Astrocyte of the spinal cord (primary cell): ENCODE data around the gene NUP85.
"Not testable (repeated sequence)": the region's sequence is repeated elsewhere in the genome, so short reads cannot be mapped to it uniquely, and the experiment has no call there.

Source experiments
- DNase-seq: peaks from one replicate; pipeline ENCODE4 v3.0.0; 2011; ENCODE audit warnings: low read depth, low spot score
- H3K4me3 ChIP-seq: 2 replicates; pipeline ENCODE4 v1.5.1; 2011; ENCODE audit warnings: low read depth, mild to moderate bottlenecking, low read length, moderate library complexity
- in situ Hi-C: cut with HindIII; loops from 2 replicates; pipeline ENCODE4 v1.10.0; 2017; ENCODE audit warnings: low sequenced_read_pairs
- TF ChIP-seq, protein P1 (sequence below): IDR thresholded peaks from 2 replicates; pipeline ENCODE4 v1.5.1; 2012; ENCODE audit warnings: low read depth, mild to moderate bottlenecking, low read length, inconsistent platforms

The NUP85 gene

DNA sequence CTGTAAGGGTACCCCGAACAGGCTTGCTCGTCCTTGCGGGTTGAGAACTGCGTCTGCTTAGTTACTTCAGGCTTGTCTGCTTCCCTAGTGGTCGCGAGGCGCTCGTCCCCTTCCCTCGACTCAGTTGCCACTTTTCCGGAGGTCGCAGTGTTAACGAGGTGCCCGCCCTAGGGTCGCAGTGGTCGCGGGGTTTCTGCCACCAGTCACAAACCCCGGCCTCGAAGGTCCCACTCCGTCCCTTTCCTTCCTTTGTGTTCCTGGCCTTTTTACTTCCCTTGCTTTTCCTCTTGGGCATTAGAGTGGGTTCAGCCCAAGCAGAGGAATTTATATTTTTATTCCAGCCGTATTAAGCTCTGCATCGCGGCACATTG, 299 bp downstream of the NUP85 start:
- TF ChIP-seq, protein P1, sequence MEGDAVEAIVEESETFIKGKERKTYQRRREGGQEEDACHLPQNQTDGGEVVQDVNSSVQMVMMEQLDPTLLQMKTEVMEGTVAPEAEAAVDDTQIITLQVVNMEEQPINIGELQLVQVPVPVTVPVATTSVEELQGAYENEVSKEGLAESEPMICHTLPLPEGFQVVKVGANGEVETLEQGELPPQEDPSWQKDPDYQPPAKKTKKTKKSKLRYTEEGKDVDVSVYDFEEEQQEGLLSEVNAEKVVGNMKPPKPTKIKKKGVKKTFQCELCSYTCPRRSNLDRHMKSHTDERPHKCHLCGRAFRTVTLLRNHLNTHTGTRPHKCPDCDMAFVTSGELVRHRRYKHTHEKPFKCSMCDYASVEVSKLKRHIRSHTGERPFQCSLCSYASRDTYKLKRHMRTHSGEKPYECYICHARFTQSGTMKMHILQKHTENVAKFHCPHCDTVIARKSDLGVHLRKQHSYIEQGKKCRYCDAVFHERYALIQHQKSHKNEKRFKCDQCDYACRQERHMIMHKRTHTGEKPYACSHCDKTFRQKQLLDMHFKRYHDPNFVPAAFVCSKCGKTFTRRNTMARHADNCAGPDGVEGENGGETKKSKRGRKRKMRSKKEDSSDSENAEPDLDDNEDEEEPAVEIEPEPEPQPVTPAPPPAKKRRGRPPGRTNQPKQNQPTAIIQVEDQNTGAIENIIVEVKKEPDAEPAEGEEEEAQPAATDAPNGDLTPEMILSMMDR = no peak
- H3K4me3 ChIP-seq = peak overlapping the region; percentile 75
- DNase-seq = no peak

DNA sequence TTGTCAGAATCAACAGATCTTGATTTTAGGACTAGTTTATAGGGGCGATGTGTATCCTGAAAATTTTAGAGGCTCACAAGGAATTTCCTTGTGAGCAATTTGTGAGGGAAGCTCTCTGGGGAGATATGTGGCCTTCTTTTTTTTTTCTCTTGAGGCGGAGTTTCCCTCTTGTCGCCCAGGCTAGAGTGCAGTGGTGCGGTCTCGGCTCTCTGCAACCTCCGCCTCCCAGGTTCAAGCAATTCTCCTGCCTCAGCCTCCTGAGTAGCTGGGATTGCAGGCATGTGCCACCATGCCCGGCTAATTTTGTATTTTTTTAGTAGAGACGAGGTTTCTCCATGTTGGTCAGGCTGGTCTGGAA, 1.6 kb downstream of the NUP85 start:
- in situ Hi-C loops, DNase-seq, H3K4me3 ChIP-seq: not testable (repeated sequence)

More for the DNA sequence above, 299 bp downstream of the NUP85 start:
- in situ Hi-C loops = no loop called here

DNA sequence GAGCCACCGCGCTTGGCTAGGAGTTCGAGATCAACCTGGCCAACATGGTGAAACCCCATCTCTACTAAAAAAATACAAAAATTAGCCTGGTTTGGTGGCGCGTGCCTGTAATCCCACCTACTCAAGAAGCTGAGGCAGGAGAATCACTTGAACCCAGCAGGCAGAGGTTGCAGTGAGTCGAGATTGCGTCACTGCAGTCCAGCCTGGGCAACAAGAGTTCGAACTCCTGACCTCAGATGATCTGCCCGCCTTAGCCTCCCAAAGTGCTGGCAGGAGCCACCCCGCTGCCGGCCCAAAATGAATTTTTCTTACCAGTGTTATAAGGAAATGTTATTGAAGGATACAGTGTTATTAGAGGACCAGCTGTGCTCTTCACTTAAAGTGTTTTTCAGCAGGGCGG, 2.3 kb downstream of the NUP85 start:
- DNase-seq = no peak
- TF ChIP-seq, protein P1 = no peak
- in situ Hi-C loops = no loop called here
- no peak overlapping the region for H3K4me3 ChIP-seq

DNA sequence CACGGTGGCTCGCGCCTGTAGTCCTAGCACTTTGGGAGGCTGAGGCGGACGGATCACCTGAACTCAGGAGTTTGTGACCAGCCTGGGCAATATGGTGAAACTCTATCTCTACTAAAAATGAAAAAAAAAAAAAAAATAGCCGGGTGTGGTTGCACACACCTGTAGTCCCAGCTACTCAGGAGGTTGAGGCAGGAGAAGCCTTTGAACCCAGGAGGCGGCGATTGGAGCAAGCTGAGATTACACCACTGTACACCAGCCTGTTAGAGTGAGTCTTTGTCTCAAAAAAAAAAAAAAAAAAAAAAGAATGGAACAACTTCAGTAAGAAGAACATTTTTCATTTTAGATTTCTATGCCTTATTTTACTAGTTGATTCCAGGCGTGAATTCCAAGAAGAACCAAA, 2.7 kb downstream of the NUP85 start:
- H3K4me3 ChIP-seq = no peak overlapping the region
- in situ Hi-C loops = no loop called here
- TF ChIP-seq, protein P1 = no peak
- no peak for DNase-seq

DNA sequence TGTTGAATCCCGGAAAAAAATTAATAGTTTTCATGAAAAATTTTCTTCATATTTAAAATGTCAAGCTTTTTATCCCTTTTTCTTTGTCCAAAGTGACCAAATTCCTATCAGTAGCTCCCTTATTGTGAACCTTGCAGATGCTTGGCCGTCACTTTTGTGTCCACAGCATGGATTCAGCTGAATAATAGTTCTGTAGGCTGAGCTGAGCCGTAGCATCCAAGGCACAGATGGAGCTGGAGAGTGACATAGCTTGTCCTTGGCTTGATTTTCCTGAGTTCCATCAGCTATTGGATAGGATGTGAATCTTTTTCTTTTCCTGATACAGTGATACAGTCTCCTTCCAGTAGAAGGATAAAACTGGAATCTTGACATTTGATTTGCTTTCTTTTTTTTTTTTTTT, 3.6 kb downstream of the NUP85 start:
- no peak overlapping the region for H3K4me3 ChIP-seq
- no peak for DNase-seq
- in situ Hi-C loops = no loop called here
- TF ChIP-seq, protein P1 = no peak

DNA sequence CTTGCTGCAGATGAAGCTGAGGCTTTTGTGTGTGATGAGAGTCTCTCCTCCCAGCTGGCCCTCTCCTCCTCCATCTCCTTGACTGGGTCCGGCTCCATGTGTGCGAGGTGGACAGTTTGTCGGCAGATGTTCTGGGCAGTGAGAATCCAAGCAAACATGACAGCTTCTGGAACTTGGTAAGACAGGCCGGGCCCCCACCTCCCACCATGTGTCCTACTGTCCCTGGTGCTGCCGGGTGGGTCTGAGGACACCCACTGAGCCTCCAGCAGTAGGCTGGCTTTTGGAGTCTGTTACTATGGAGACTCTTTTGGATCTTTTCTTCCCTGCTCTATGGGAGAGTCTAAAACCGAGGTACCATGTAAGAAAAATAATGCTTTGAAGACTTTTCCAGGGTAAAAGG, 12.7 kb downstream of the NUP85 start:
- H3K4me3 ChIP-seq = no peak overlapping the region
- in situ Hi-C loops = no loop called here
- TF ChIP-seq, protein P1 = no peak
- DNase-seq = no peak

DNA sequence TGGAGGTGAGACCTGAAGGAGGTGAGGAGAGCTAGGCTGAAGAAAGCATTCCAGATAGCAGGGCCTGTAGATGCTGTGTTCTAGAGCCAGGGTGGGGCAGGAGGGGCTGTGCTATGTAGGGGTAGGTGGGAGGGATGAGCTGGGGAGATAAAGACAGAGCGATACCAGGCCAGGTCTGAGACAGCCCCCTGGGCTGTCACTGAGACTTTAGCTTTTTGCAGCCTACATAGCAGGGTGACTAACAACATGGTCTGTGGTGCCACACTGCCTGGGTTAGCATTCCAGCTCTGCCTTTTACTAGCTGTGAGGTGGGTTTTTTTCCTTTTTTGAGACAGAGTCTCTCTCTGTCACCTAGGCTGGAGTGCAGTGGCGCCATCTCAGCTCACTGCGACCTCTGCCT, 14.3 kb downstream of the NUP85 start:
- in situ Hi-C loops = no loop called here
- H3K4me3 ChIP-seq = no peak overlapping the region
- no peak for DNase-seq
- TF ChIP-seq, protein P1 = no peak
